Body of pancreas (tissue), 4 donors: Measurements from ENCODE around the gene TCP10L.
"Not testable (repeated sequence)": the region's sequence is repeated elsewhere in the genome, so short reads cannot be mapped to it uniquely, and the experiment has no call there.

ENCODE experiments used
- POLR2A ChIP-seq, 3 donors: fragments of 450-650 bp; IDR thresholded peaks; one replicate each; pipeline ENCODE4 v1.6.1; 2016; ENCODE audit warnings: antibody characterized with exemption in 3 of 3, mild to moderate bottlenecking in 2 of 3
- TF ChIP-seq, protein P1 (sequence below), 7 experiments: fragments of 450-650 bp in 4 of 7; fragments of 200-600 bp in 3 of 7; sonication (generic) in 3 of 7; IDR thresholded peaks; one replicate each; pipeline ENCODE4 v1.5.1; 2016 to 2019; ENCODE audit warnings: antibody characterized with exemption in 7 of 7

DNA sequence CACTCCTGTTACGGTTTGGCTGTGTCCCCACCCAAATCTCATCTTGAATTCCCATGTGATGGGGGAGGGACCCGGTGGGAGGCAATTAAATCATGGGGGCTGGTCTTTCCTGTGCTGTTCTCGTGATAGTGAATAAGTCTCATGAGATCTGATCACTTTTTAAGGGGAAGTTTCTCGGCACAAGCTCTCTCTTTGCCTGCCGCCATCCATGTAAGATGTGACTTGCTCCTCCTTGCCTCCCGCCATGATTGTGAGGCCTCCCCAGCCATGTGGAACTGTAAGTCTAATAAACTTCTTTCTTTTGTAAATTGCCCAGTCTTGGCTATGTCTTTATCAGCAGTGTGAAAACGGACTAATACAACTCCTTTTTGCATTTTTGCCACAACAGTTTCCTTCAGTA is 54.5 kb downstream of the TCP10L start:
- TF ChIP-seq, protein P1, sequence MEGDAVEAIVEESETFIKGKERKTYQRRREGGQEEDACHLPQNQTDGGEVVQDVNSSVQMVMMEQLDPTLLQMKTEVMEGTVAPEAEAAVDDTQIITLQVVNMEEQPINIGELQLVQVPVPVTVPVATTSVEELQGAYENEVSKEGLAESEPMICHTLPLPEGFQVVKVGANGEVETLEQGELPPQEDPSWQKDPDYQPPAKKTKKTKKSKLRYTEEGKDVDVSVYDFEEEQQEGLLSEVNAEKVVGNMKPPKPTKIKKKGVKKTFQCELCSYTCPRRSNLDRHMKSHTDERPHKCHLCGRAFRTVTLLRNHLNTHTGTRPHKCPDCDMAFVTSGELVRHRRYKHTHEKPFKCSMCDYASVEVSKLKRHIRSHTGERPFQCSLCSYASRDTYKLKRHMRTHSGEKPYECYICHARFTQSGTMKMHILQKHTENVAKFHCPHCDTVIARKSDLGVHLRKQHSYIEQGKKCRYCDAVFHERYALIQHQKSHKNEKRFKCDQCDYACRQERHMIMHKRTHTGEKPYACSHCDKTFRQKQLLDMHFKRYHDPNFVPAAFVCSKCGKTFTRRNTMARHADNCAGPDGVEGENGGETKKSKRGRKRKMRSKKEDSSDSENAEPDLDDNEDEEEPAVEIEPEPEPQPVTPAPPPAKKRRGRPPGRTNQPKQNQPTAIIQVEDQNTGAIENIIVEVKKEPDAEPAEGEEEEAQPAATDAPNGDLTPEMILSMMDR (IDR thresholded peaks at IDR 0.05): not testable (repeated sequence)
- not testable (repeated sequence) for TF ChIP-seq POLR2A (IDR thresholded peaks at IDR 0.05)
